ENCODE results near the gene PCP4. TPM values are rescaled to one million over a fixed set of nuclear protein-coding genes. Genes with fewer than 3 reads are reported as not detected.

The PCP4 gene
- total RNA-seq, 1 donor from 2014 or later, result not detected

GRCh38 chr21:39972976-39973770 lies 105.9 kb downstream of the PCP4 start:
- H3K27ac Mint-ChIP-seq, result peak overlapping the region; percentile 69
- Histone ChIP-seq H4K20me1 (ENCODE audit: low read depth) (no peaks in the 10 kb centered on the region), H3K4me1 (no peaks in the 10 kb centered on the region), H3K9ac (no peak overlapping the region), H3K4me2 (no peak overlapping the region), H3K27me3 (peaks cover 4% of the 10 kb centered on the region), H3K36me3 (no peaks in the 10 kb centered on the region), H3K9me3 (ENCODE audit: low read depth) (no peaks in the 10 kb centered on the region), H3K4me3 (no peak overlapping the region), H3K79me2 (ENCODE audit: low read depth) (no peaks in the 10 kb centered on the region), H3F3A (ENCODE audit: low read depth) (no peaks in the 10 kb centered on the region), H2AFZ (replicated peaks) (no peak overlapping the region), H3K27ac (no peak overlapping the region)
- no peak overlapping the region for H3K4me3 Mint-ChIP-seq
- H3K36me3 Mint-ChIP-seq, result no peaks in the 10 kb centered on the region
- H3K4me1 Mint-ChIP-seq, result peaks cover 2% of the 10 kb centered on the region
- TF ChIP-seq EZH2phosphoT487 (IDR thresholded peaks at IDR 0.05) (no peak), CTCF (IDR thresholded peaks at IDR 0.05) (no peak), EZH2 (IDR thresholded peaks at IDR 0.05) (no peak)
- H3K9me3 Mint-ChIP-seq, result peaks cover 10% of the 10 kb centered on the region
- no peak for DNase-seq (ENCODE audit: low spot score)
- peaks cover 4% of the 10 kb centered on the region for H3K27me3 Mint-ChIP-seq (ENCODE audit: insufficient read depth, low read depth)

- H3K27ac ChIP-seq, result no peak overlapping the region
- no peak overlapping the region for H3K4me3 ChIP-seq
- no peak overlapping the region for H3K4me2 ChIP-seq
- H4K20me1 ChIP-seq (ENCODE audit: low read depth), result no peaks in the 10 kb centered on the region
- no peaks in the 10 kb centered on the region for H3K36me3 ChIP-seq
- no peak overlapping the region for H3K9ac ChIP-seq
- Mint-ChIP-seq H3K4me1 (no peaks in the 10 kb centered on the region), H3K4me3 (no peak overlapping the region), H3K9me3 (peaks cover 8% of the 10 kb centered on the region), H3K36me3 (no peaks in the 10 kb centered on the region), H3K27ac (no peak overlapping the region), H3K27me3 (ENCODE audit: insufficient read depth, low read depth) (peaks cover 4% of the 10 kb centered on the region)
- no peak for TF ChIP-seq CTCF (IDR thresholded peaks at IDR 0.05)
- TF ChIP-seq EZH2 (IDR thresholded peaks at IDR 0.05), result no peak
- no peak for TF ChIP-seq EZH2phosphoT487 (IDR thresholded peaks at IDR 0.05)
- H2AFZ ChIP-seq (replicated peaks), result no peak overlapping the region
- no peaks in the 10 kb centered on the region for H3K9me3 ChIP-seq (ENCODE audit: low read depth)
- H3K27me3 ChIP-seq, result peaks cover 4% of the 10 kb centered on the region
- no peaks in the 10 kb centered on the region for H3K4me1 ChIP-seq
- H3K79me2 ChIP-seq (ENCODE audit: low read depth), result no peaks in the 10 kb centered on the region
- H3F3A ChIP-seq (ENCODE audit: low read depth), result no peaks in the 10 kb centered on the region
- no peak for DNase-seq (ENCODE audit: low spot score)
These were observed 109.6 kb downstream of the PCP4 start for GRCh38 chr21:39976800-39977199.

Other genes with a start within 250 kb of the PCP4 start
- gene IGSF5, start 122.3 kb upstream of the PCP4 start, total RNA-seq (ENCODE audit: low replicate concordance), result 0.43 and 0.60 TPM in 2 replicates